ENCODE data around the gene FHIT. TPM values are rescaled to one million over a fixed set of nuclear protein-coding genes. Genes with fewer than 3 reads are reported as not detected.

Gene FHIT
- total and polyA plus RNA-seq, 4 donors = 2.6 to 21.3 (median 8.7) TPM

DNA sequence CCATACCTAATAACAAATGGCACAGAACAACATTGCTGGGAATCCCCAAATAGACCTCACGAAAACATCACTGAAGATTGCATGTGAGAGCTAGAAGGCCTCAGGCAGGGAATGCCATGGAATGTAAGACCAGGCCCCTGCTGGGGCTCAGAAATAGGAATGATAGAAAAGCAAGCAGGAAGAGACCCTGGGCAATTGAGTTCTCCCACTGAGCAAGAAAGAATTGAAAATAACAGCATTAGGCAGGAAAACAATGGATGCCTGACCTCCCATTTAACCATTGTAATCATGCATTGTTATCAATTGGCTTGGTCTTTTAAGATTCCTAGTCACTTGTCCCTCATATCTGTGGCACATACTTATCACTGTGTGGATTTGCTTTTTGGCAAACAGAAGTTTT lies 581.6 kb downstream of the FHIT start:
- H3K4me1 ChIP-seq (ENCODE audit: control insufficient read depth in 5 of 5, insufficient read depth in 5 of 5, low read length in 5 of 5) = no peaks in the 10 kb centered on the region
- ATAC-seq (ENCODE audit: insufficient read depth, low FRiP score) (no peak), DNase-seq (no peak)
- no peaks in the 10 kb centered on the region for H3K9me3 ChIP-seq (ENCODE audit: control insufficient read depth in 4 of 4, insufficient read depth in 3 of 4, low read length in 3 of 4)
- no peaks in the 10 kb centered on the region for H3K36me3 ChIP-seq (ENCODE audit: control insufficient read depth in 4 of 4, insufficient read depth in 4 of 4, low read length in 4 of 4)
- no peaks in the 10 kb centered on the region for H3K27me3 ChIP-seq (ENCODE audit: control insufficient read depth in 3 of 3, insufficient read depth in 3 of 3, low read length in 2 of 3)
- 95% methylated on average over 1 of the region's 1 CpG for WGBS, 2 donors
- H3K9ac ChIP-seq (ENCODE audit: insufficient read depth in 1 of 2, low read length in 2 of 2) = no peak overlapping the region
- TF ChIP-seq, protein P1, sequence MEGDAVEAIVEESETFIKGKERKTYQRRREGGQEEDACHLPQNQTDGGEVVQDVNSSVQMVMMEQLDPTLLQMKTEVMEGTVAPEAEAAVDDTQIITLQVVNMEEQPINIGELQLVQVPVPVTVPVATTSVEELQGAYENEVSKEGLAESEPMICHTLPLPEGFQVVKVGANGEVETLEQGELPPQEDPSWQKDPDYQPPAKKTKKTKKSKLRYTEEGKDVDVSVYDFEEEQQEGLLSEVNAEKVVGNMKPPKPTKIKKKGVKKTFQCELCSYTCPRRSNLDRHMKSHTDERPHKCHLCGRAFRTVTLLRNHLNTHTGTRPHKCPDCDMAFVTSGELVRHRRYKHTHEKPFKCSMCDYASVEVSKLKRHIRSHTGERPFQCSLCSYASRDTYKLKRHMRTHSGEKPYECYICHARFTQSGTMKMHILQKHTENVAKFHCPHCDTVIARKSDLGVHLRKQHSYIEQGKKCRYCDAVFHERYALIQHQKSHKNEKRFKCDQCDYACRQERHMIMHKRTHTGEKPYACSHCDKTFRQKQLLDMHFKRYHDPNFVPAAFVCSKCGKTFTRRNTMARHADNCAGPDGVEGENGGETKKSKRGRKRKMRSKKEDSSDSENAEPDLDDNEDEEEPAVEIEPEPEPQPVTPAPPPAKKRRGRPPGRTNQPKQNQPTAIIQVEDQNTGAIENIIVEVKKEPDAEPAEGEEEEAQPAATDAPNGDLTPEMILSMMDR (IDR thresholded peaks at IDR 0.05; ENCODE audit: control extremely low read depth, extremely low read depth) = no peak
- H3K4me3 ChIP-seq = no peak overlapping the region
- H3K27ac ChIP-seq (ENCODE audit: low read depth in 1 of 2, low read length in 1 of 2) = no peak overlapping the region

DNA sequence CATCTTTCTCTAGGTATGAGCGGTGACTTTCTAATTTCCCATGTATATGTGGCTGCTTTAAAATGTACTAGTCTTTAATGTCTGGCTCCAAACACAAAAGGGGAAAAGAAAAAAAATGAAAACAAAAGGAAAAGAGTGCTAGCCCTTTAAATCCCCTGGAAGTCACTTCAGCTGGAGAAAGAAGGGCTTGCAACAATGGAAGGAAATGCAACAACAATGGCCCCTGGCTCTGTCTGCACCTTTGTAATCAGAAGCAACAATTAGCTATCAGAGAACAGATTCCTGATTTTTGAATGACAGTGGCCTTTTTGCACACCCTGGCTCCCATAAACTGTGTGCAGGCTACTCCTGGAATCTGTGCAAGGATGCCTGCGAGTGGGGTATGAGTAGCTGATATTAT lies 591.2 kb downstream of the FHIT start:
- no peak overlapping the region for H3K4me3 ChIP-seq
- H3K9ac ChIP-seq (ENCODE audit: insufficient read depth in 1 of 2, low read length in 2 of 2) = no peak overlapping the region
- DNase-seq (no peak), ATAC-seq (ENCODE audit: insufficient read depth, low FRiP score) (no peak)
- no peaks in the 10 kb centered on the region for H3K4me1 ChIP-seq (ENCODE audit: control insufficient read depth in 5 of 5, insufficient read depth in 5 of 5, low read length in 5 of 5)
- 71 to 73% methylated on average over 2 of the region's 2 CpGs for WGBS, 2 donors
- no peak overlapping the region for H3K27ac ChIP-seq (ENCODE audit: low read depth in 1 of 2, low read length in 1 of 2)
- TF ChIP-seq, protein P1 (IDR thresholded peaks at IDR 0.05; ENCODE audit: control extremely low read depth, extremely low read depth) = no peak
- no peaks in the 10 kb centered on the region for H3K36me3 ChIP-seq (ENCODE audit: control insufficient read depth in 4 of 4, insufficient read depth in 4 of 4, low read length in 4 of 4)
- H3K27me3 ChIP-seq (ENCODE audit: control insufficient read depth in 3 of 3, insufficient read depth in 3 of 3, low read length in 2 of 3) = no peaks in the 10 kb centered on the region
- H3K9me3 ChIP-seq (ENCODE audit: control insufficient read depth in 4 of 4, insufficient read depth in 3 of 4, low read length in 3 of 4) = peaks cover 0 to 3% (median 0%) of the 10 kb centered on the region in 4 donors

DNA sequence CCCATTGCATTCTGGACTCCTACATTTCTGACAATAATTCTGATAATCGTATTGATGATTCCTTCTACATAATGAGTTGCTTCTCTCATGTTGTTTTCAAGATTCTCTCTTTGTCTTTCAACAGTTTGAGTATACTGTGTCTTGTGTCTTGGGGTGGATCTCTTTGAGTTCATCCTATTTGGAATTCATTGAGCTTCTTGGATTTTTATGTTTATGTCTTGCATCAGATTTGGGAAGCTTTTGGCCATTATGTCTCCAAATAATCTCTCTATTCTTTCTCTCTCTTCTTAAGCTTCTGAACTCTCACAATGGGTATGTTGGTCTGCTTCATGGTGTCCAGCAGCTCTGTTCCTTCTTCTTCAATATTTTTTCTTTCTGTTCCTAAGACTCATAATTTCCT lies 592.2 kb downstream of the FHIT start:
- Histone ChIP-seq H3K27me3 (ENCODE audit: control insufficient read depth in 3 of 3, insufficient read depth in 3 of 3, low read length in 2 of 3) (no peaks in the 10 kb centered on the region), H3K9me3 (ENCODE audit: control insufficient read depth in 4 of 4, insufficient read depth in 3 of 4, low read length in 3 of 4) (peaks cover 0 to 3% (median 0%) of the 10 kb centered on the region in 4 donors), H3K9ac (ENCODE audit: insufficient read depth in 1 of 2, low read length in 2 of 2) (no peak overlapping the region), H3K27ac (ENCODE audit: low read depth in 1 of 2, low read length in 1 of 2) (no peak overlapping the region), H3K36me3 (ENCODE audit: control insufficient read depth in 4 of 4, insufficient read depth in 4 of 4, low read length in 4 of 4) (no peaks in the 10 kb centered on the region), H3K4me1 (ENCODE audit: control insufficient read depth in 5 of 5, insufficient read depth in 5 of 5, low read length in 5 of 5) (no peaks in the 10 kb centered on the region), H3K4me3 (no peak overlapping the region)
- no peak for DNase-seq
- no peak for ATAC-seq (ENCODE audit: insufficient read depth, low FRiP score)
- WGBS, 2 donors = 95 to 100% methylated on average over 1 of the region's 1 CpG
- TF ChIP-seq, protein P1 (IDR thresholded peaks at IDR 0.05; ENCODE audit: control extremely low read depth, extremely low read depth) = no peak

DNA sequence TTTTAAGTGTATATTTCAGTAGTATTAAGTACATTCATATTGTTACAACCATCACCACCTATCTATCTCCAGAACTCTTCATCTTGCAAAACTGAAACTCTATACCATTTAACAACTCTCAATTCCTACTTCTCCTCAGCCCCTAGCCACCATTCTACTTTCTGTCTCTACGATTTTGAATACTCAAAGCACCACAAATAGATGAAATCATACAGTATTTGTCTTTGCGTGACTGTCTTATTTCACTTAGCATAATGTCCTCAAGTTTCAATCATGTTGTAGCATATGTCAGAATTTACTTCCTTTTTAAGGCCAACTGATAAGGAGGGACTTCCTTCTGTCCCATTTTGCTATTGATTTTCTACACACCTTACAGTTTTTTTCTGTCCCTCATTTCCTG lies 593.3 kb downstream of the FHIT start:
- Histone ChIP-seq H3K36me3 (ENCODE audit: control insufficient read depth in 4 of 4, insufficient read depth in 4 of 4, low read length in 4 of 4) (no peaks in the 10 kb centered on the region), H3K4me3 (no peak overlapping the region), H3K27ac (ENCODE audit: low read depth in 1 of 2, low read length in 1 of 2) (no peak overlapping the region), H3K9ac (ENCODE audit: insufficient read depth in 1 of 2, low read length in 2 of 2) (no peak overlapping the region), H3K4me1 (ENCODE audit: control insufficient read depth in 5 of 5, insufficient read depth in 5 of 5, low read length in 5 of 5) (no peaks in the 10 kb centered on the region), H3K9me3 (ENCODE audit: control insufficient read depth in 4 of 4, insufficient read depth in 3 of 4, low read length in 3 of 4) (peaks cover 0 to 3% (median 0%) of the 10 kb centered on the region in 4 donors), H3K27me3 (ENCODE audit: control insufficient read depth in 3 of 3, insufficient read depth in 3 of 3, low read length in 2 of 3) (no peaks in the 10 kb centered on the region)
- TF ChIP-seq, protein P1 (IDR thresholded peaks at IDR 0.05; ENCODE audit: control extremely low read depth, extremely low read depth) = no peak
- DNase-seq = no peak
- ATAC-seq (ENCODE audit: insufficient read depth, low FRiP score) = no peak
- WGBS, 2 donors = 82 to 94% methylated on average over 2 of the region's 2 CpGs

All from lung (tissue), 12 donors.